Erythroblast (primary cell): ENCODE measurements around the gene ARHGAP4.

Experiments used
- GATA1 ChIP-seq: IDR thresholded peaks from 2 replicates; pipeline ENCODE4 v1.6.1; 2011; ENCODE audit warnings: low read depth, mild to moderate bottlenecking, control low read depth, low read length, moderate library complexity
- POLR2A ChIP-seq: IDR thresholded peaks from 2 replicates; pipeline ENCODE4 v1.6.1; 2011; ENCODE audit warnings: mild to moderate bottlenecking, low read length

GRCh38 chrX:153903238-153903980 lies 22.7 kb downstream of the ARHGAP4 start:
- TF ChIP-seq POLR2A: no peak
- no peak for TF ChIP-seq GATA1
